OCI-LY1 (cell line): Measurements from ENCODE around the gene NOD1.

Experiments used
- H2AFZ ChIP-seq: fragments of 200-600 bp; sonication (generic), shearing (Covaris generic); 2 replicates; pipeline ENCODE4 v1.6.0; 2014; ENCODE audit warnings: antibody characterized with exemption, mild to moderate bottlenecking, low read length
- H3F3A ChIP-seq: fragments of 200-600 bp; sonication (generic), shearing (Covaris generic); 2 replicates; pipeline ENCODE4 v1.6.0; 2014; ENCODE audit warnings: mild to moderate bottlenecking, antibody characterized with exemption, low read length, moderate library complexity; ENCODE audit not compliant: insufficient read depth
- H3K27ac ChIP-seq: fragments of 200-600 bp; sonication (generic); 2 replicates; pipeline ENCODE4 v1.5.1; 2014; ENCODE audit warnings: low read length, mixed run types, mild to moderate bottlenecking, low read depth; ENCODE audit not compliant: poor library complexity, severe bottlenecking
- H3K27me3 ChIP-seq: fragments of 200-600 bp; sonication (generic); 2 replicates; pipeline ENCODE4 v1.6.0; 2014; ENCODE audit warnings: antibody characterized with exemption, mild to moderate bottlenecking, low read length, moderate library complexity; ENCODE audit not compliant: insufficient read depth
- H3K36me3 ChIP-seq: fragments of 200-600 bp; sonication (generic); 2 replicates; pipeline ENCODE4 v1.6.1; 2014; ENCODE audit warnings: mild to moderate bottlenecking, antibody characterized with exemption, low read length, moderate library complexity, mixed read lengths; ENCODE audit not compliant: insufficient read depth
- H3K4me1 ChIP-seq: fragments of 200-600 bp; sonication (generic); 2 replicates; pipeline ENCODE4 v1.5.1; 2014; ENCODE audit warnings: mild to moderate bottlenecking, low read length, moderate library complexity; ENCODE audit not compliant: insufficient read depth, severe bottlenecking
- H3K4me2 ChIP-seq: fragments of 200-600 bp; sonication (generic), shearing (Covaris generic); 2 replicates; pipeline ENCODE4 v1.6.1; 2014; ENCODE audit warnings: low read length
- H3K4me3 ChIP-seq: fragments of 200-600 bp; sonication (generic); 2 replicates; pipeline ENCODE4 v1.5.1; 2014; ENCODE audit warnings: low read length, low read depth, mild to moderate bottlenecking, mixed read lengths; ENCODE audit not compliant: poor library complexity, severe bottlenecking
- H3K79me2 ChIP-seq: fragments of 200-600 bp; shearing (Covaris generic); 2 replicates; pipeline ENCODE4 v1.6.1; 2016; ENCODE audit warnings: mixed run types, low read length, mixed read lengths; ENCODE audit not compliant: insufficient read depth
- H3K9ac ChIP-seq: fragments of 200-600 bp; sonication (generic), shearing (Covaris generic); 2 replicates; pipeline ENCODE4 v1.6.1; 2014; ENCODE audit warnings: mild to moderate bottlenecking, low read length, mixed read lengths
- H3K9me2 ChIP-seq: fragments of 200-600 bp; sonication (generic), shearing (Covaris generic); 2 replicates; pipeline ENCODE4 v1.6.1; 2014; ENCODE audit warnings: low read depth, mild to moderate bottlenecking, low read length, mixed read lengths
- H3K9me3 ChIP-seq: fragments of 200-600 bp; shearing (Covaris generic); 2 replicates; pipeline ENCODE4 v1.6.1; 2014; ENCODE audit warnings: low read length, mixed read lengths
- H4K20me1 ChIP-seq: fragments of 200-600 bp; sonication (generic), shearing (Covaris generic); 2 replicates; pipeline ENCODE4 v1.6.0; 2016; ENCODE audit warnings: mild to moderate bottlenecking, low read length; ENCODE audit not compliant: insufficient read depth
- EZH2 ChIP-seq: fragments of 200-600 bp; sonication (generic), shearing (Covaris generic); IDR thresholded peaks from 2 replicates; pipeline ENCODE4 v1.8.0; 2017; ENCODE audit warnings: borderline replicate concordance, mixed run types, mild to moderate bottlenecking, antibody characterized with exemption, low read length, moderate library complexity, mixed read lengths
- TF ChIP-seq, protein P1 (sequence below): fragments of 200-600 bp; sonication (generic), shearing (Covaris generic); IDR thresholded peaks from 2 replicates; pipeline ENCODE4 v1.5.1; 2017; ENCODE audit warnings: mild to moderate bottlenecking, antibody characterized with exemption, low read length, moderate library complexity, mixed read lengths

NOD1 gene

DNA sequence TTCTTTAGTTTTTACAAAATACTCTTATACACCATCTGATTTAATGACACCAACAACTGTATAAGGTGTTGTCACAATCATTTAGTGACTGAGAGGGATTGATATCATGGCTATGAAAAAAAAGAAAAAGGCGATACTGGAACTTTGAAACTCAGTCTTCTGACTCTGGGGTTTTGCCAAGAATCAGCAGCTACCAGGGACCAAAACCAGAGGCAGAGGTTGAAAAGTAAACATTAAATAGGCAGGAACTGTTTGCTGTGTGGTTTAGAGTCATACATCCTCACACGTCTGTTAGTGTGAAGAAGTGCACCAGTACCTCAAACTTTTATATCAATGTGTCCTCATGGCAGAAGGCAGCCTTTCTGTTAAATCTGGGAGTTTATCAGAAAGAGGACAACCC, 46.0 kb upstream of the NOD1 start:
- Histone ChIP-seq H3K4me2 (no peak overlapping the region), H3K27me3 (no peaks in the 10 kb centered on the region), H3K79me2 (no peaks in the 10 kb centered on the region), H3K36me3 (no peaks in the 10 kb centered on the region), H3K4me1 (no peaks in the 10 kb centered on the region), H3K27ac (no peak overlapping the region), H3K9me2 (no peaks in the 10 kb centered on the region), H3K4me3 (no peak overlapping the region), H3K9ac (no peak overlapping the region), H4K20me1 (no peaks in the 10 kb centered on the region), H3F3A (no peaks in the 10 kb centered on the region), H3K9me3 (no peaks in the 10 kb centered on the region), H2AFZ (no peak overlapping the region)
- TF ChIP-seq, protein P1, sequence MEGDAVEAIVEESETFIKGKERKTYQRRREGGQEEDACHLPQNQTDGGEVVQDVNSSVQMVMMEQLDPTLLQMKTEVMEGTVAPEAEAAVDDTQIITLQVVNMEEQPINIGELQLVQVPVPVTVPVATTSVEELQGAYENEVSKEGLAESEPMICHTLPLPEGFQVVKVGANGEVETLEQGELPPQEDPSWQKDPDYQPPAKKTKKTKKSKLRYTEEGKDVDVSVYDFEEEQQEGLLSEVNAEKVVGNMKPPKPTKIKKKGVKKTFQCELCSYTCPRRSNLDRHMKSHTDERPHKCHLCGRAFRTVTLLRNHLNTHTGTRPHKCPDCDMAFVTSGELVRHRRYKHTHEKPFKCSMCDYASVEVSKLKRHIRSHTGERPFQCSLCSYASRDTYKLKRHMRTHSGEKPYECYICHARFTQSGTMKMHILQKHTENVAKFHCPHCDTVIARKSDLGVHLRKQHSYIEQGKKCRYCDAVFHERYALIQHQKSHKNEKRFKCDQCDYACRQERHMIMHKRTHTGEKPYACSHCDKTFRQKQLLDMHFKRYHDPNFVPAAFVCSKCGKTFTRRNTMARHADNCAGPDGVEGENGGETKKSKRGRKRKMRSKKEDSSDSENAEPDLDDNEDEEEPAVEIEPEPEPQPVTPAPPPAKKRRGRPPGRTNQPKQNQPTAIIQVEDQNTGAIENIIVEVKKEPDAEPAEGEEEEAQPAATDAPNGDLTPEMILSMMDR, result no peak
- no peak for TF ChIP-seq EZH2

DNA sequence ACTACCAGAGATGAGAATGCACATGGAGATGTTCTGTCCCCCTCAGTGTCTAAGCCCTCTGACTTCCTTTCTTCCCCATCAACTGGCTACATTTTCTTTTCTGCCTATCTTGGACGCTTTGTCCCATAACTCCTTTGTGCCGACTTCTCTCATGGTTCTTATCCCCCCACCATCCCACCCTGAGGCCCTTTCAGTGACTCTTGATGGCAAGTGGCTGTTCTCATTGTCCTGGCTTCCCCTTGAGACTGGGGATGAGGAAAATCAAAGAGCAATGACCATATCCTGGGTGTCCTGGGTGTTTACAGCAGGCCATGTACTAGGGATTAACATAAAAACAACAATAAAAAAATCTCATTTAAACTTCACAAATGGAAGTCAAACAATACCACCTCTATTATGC, 44.9 kb upstream of the NOD1 start:
- TF ChIP-seq EZH2, result no peak
- TF ChIP-seq, protein P1, result no peak
- no peak overlapping the region for H3K27ac ChIP-seq
- H2AFZ ChIP-seq, result no peak overlapping the region
- no peaks in the 10 kb centered on the region for H3K27me3 ChIP-seq
- H3K9me2 ChIP-seq, result no peaks in the 10 kb centered on the region
- no peaks in the 10 kb centered on the region for H3F3A ChIP-seq
- no peak overlapping the region for H3K4me2 ChIP-seq
- H3K9me3 ChIP-seq, result no peaks in the 10 kb centered on the region
- H4K20me1 ChIP-seq, result no peaks in the 10 kb centered on the region
- H3K4me3 ChIP-seq, result no peak overlapping the region
- H3K79me2 ChIP-seq, result no peaks in the 10 kb centered on the region
- no peaks in the 10 kb centered on the region for H3K36me3 ChIP-seq
- no peak overlapping the region for H3K9ac ChIP-seq
- H3K4me1 ChIP-seq, result no peaks in the 10 kb centered on the region

DNA sequence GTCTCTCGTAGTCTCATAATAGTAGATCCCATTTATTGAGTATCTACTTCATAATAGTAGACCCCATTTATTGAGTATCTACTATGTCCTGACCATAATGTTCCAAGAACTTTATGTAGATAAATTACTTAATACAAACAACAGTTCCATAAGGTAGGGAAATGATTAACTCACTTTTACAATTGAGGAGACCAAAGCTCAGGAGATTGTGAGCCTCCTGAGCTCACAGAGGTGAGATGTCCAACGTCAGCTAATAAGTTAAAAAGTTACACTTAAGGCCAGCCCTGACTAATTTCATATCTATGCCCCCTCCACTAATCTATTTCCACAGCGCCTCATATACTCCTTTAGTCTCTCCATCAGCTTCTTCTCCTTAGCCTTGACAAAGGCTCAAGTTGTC, 43.6 kb upstream of the NOD1 start:
- H3K9ac ChIP-seq, result no peak overlapping the region
- H3K79me2 ChIP-seq, result no peaks in the 10 kb centered on the region
- no peak overlapping the region for H3K4me2 ChIP-seq
- no peaks in the 10 kb centered on the region for H3K36me3 ChIP-seq
- H3K9me2 ChIP-seq, result no peaks in the 10 kb centered on the region
- H3K9me3 ChIP-seq, result no peaks in the 10 kb centered on the region
- H3F3A ChIP-seq, result no peaks in the 10 kb centered on the region
- H4K20me1 ChIP-seq, result no peaks in the 10 kb centered on the region
- TF ChIP-seq, protein P1, result no peak
- TF ChIP-seq EZH2, result no peak
- no peak overlapping the region for H2AFZ ChIP-seq
- no peak overlapping the region for H3K27ac ChIP-seq
- H3K4me1 ChIP-seq, result no peaks in the 10 kb centered on the region
- H3K4me3 ChIP-seq, result no peak overlapping the region
- no peaks in the 10 kb centered on the region for H3K27me3 ChIP-seq
